GM12872 (cell line): ENCODE measurements around the gene LATS1.

Experiments used
- TF ChIP-seq, protein P1 (sequence below): IDR thresholded peaks from 3 replicates; pipeline ENCODE4 v1.5.1; 2011; ENCODE audit warnings: low read depth, mild to moderate bottlenecking, low read length, moderate library complexity; ENCODE audit not compliant: insufficient read depth

LATS1 gene

DNA sequence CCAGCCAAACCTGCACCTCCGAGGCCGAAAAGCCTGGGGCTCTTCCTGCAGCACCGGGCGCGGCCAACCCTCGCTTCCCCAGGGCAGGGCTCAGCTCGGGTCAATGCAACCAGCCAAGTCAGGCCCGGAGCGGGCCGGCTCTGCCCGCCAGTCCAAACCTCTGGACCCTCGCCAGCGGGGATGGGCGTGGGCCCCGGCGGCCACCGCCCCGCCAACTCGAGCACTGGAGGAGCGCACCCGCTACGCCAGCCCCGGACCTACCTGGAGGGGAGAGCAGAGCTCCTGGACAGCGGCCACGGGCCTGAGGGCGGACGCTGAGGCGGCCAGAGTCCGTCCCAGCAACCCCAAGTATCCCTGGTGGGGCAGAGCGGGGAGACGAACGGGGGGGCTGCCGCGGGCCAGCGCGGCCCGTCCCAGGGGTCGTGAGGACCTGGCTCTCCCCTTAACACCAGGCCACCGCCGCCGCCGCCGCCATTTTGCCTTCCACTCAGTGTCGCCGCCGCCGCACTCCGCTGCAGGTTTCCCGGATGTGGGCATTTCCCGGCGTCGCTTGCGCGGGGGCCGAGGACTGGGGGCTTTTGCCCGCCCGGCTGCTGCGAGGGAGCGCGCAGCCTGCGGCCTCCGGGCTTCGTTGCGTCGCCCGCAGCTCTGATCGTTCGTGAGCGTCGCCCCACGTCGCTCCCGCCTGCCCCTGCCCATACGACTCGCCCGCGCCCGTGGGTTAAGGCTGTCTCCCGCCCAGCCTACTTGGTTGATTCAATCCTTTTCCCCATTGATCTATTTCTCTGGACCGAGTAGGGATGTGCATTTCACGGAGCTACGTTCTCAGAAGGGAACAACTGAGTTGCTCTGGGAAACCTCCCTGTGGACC lies at the start of gene LATS1:
LATS1 (minus strand) TSS at position 514 of the 871 bp plus-strand sequence. CDS start 15,975 bp downstream, outside the sequence.
- TF ChIP-seq, protein P1, sequence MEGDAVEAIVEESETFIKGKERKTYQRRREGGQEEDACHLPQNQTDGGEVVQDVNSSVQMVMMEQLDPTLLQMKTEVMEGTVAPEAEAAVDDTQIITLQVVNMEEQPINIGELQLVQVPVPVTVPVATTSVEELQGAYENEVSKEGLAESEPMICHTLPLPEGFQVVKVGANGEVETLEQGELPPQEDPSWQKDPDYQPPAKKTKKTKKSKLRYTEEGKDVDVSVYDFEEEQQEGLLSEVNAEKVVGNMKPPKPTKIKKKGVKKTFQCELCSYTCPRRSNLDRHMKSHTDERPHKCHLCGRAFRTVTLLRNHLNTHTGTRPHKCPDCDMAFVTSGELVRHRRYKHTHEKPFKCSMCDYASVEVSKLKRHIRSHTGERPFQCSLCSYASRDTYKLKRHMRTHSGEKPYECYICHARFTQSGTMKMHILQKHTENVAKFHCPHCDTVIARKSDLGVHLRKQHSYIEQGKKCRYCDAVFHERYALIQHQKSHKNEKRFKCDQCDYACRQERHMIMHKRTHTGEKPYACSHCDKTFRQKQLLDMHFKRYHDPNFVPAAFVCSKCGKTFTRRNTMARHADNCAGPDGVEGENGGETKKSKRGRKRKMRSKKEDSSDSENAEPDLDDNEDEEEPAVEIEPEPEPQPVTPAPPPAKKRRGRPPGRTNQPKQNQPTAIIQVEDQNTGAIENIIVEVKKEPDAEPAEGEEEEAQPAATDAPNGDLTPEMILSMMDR, result no peak

GRCh38 chr6:149766156-149766769 lies 48.4 kb upstream of the LATS1 start:
- TF ChIP-seq, protein P1, result no peak

DNA sequence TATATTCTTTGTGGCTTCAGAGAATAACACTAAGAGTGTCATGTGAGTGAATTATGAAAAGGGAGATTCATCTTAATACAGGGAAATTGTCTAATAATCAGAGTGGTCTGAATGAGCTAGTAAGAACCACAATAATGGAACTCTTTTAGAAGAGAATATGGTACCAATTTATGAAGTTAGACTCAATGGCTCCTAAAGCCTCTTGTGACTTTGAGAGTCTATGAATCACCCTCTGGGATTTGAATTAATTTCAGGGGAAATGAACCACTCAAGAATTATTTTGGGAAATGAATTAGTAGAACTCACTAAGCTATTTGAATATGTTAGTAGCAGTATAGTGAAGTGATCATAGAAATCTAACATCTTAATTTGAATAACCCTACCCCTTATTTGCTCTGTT lies 46.0 kb upstream of the LATS1 start:
- TF ChIP-seq, protein P1, result no peak

GRCh38 chr6:149761438-149761837 lies 43.5 kb upstream of the LATS1 start:
- TF ChIP-seq, protein P1, result no peak

GRCh38 chr6:149756261-149756636 lies 38.3 kb upstream of the LATS1 start:
- TF ChIP-seq, protein P1, result no peak

DNA sequence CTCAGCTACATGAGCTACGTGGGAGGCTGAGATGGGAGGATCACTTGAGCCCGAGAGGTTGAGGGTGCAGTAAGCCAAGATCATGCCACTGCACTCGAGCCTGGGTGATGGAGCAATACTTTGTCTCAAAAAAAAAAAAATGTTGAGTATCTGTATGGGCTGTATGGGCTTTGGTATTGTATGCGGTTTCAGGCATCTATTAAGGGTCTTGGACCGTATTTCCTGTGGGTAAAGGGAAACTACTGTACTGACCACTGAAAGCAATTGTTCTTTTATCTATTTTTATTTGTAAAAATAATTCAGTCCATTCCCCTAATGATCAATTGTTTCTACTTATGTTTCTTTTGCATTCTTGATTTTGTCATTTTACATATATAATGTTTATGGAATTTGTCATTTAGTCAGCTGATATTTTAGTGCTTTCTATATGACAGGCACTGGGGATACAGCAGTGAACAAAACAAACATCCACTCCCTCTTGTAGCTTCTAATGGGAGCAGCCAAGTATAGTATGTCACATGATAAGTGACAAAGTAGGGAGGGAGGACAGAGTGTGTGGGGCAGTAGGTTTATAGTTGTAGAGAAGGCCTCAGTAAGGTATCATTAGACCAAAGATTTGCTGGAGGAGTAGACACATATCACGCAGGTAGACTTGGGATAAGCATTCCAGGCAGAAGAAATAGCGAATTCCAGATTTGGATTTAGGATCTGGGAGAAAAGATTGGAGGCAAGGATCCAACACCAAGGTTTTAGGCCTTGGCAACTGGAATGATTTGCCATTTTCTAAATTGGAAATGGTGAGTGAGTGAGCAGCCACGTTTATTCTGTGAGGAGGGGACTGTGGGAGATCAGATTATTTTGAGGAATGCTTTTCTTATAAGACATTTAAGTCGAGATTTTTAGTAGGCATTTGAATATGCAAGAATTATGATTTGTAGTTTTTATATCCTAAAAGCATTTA lies 37.7 kb upstream of the LATS1 start:
- TF ChIP-seq, protein P1, result no peak

DNA sequence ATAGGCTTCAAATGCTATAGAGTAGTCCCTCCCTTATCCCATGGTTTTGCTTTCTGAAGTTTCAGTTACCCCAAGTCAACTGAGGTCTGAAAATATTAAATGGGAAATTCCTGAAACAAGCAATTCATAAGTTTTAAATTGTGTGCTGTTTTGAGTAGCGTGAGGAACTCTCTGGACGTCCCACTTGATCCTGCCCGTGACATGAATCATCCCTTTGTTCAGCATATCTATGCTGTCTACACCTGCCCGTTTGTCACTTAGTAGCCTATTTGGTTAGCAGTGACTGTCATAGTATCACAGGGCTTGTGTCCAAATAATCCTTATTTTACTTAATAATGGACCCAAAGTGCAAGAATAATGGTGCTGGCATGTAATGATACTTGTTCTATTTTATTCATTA lies 36.6 kb upstream of the LATS1 start:
- TF ChIP-seq, protein P1, result no peak
